CD4-positive, alpha-beta T cell (primary cell): ENCODE results near the gene OR1N2. TPM values are rescaled to one million over a fixed set of nuclear protein-coding genes. Genes with fewer than 3 reads are reported as not detected.

Source experiments
- ATAC-seq: fragments of 200-7000 bp; cut with Tn5 transposase; one replicate; pipeline ENCODE4 v1.10.0; 2022; ENCODE audit warnings: mild to moderate bottlenecking; ENCODE audit not compliant: poor library complexity
- CTCF ChIA-PET: fragments of 350-600 bp; sonication (Branson Sonifier 250); formaldehyde crosslinking; loops from one replicate; lab custom pipeline; 2021; ENCODE audit warnings: antibody characterized with exemption, inconsistent platforms; lab: Charles Lee
- POLR2A ChIA-PET: fragments of 350-600 bp; sonication (Branson Sonifier 250); formaldehyde crosslinking; loops from one replicate; lab custom pipeline; 2021; ENCODE audit warnings: antibody characterized with exemption, inconsistent platforms; lab: Charles Lee
- DNase-seq, 14 experiments: peaks; one replicate each; pipeline ENCODE4 v3.0.0-alpha.2; 2013 to 2020; ENCODE audit warnings: mixed read lengths in 2 of 14
- H3K27ac ChIP-seq, 2 donors: one replicate each; pipeline versions ENCODE4 v1.5.1 to v1.7.0; 2013; ENCODE audit warnings: low read length in 2 of 2, low read depth in 1 of 2, mild to moderate bottlenecking in 1 of 2
- H3K27me3 ChIP-seq, 2 experiments: 1 replicate in 1 of 2; 2 replicates in 1 of 2; pipeline versions ENCODE4 v1.6.1 to v1.7.0; 2013; ENCODE audit warnings: low read length in 2 of 2, control low read depth in 1 of 2, mild to moderate bottlenecking in 1 of 2, moderate library complexity in 1 of 2; ENCODE audit not compliant: insufficient read depth in 2 of 2, control insufficient read depth in 1 of 2
- H3K36me3 ChIP-seq: one replicate; pipeline ENCODE4 v1.6.1; 2013; ENCODE audit warnings: low read length, control low read depth; ENCODE audit not compliant: insufficient read depth
- H3K4me1 ChIP-seq: one replicate; pipeline ENCODE4 v1.6.1; 2013; ENCODE audit warnings: low read length, control low read depth; ENCODE audit not compliant: insufficient read depth
- H3K4me3 ChIP-seq: one replicate; pipeline ENCODE4 v1.5.1; 2013; ENCODE audit warnings: mild to moderate bottlenecking, low read length, moderate library complexity
- H3K9me3 ChIP-seq, 2 experiments: 1 replicate in 1 of 2; 2 replicates in 1 of 2; pipeline versions ENCODE4 v1.6.1 to v1.7.0; 2013; ENCODE audit warnings: low read length in 2 of 2, mild to moderate bottlenecking in 2 of 2, control low read depth in 1 of 2, moderate library complexity in 1 of 2; ENCODE audit not compliant: control insufficient read depth in 1 of 2, insufficient read depth in 1 of 2
- H3K27ac Mint-ChIP-seq: one replicate; pipeline ENCODE4 v1.8.0; 2020; ENCODE audit warnings: mixed read lengths
- H3K27me3 Mint-ChIP-seq: one replicate; pipeline ENCODE4 v1.8.0; 2021; ENCODE audit warnings: mixed read lengths
- H3K36me3 Mint-ChIP-seq: one replicate; pipeline ENCODE4 v1.8.0; 2021; ENCODE audit warnings: low read depth, mixed read lengths
- H3K4me1 Mint-ChIP-seq: one replicate; pipeline ENCODE4 v1.8.0; 2021; ENCODE audit warnings: low read depth, mixed read lengths
- H3K4me3 Mint-ChIP-seq: one replicate; pipeline ENCODE4 v1.8.0; 2020; ENCODE audit warnings: mild to moderate bottlenecking, mixed read lengths
- H3K9me3 Mint-ChIP-seq: one replicate; pipeline ENCODE4 v1.8.0; 2020; ENCODE audit warnings: mixed read lengths
- intact Hi-C, 2 experiments: fragments of 100-400 bp; cut with DNase I in 1 of 2; cut with micrococcal nuclease in 1 of 2; formaldehyde crosslinking; loops; one replicate each; pipeline versions ENCODE4 v1.15.1 to v1.9.0; 2023 to 2025; cut with DNase I, micrococcal nuclease
- total RNA-seq, 174 experiments: library from RNA in 2 of 174; stranded (reverse) in 2 of 174; gene quantifications; one replicate each; pipeline ENCODE4 v1.2.3 and lab custom pipeline; 2021 to 2026
- TF ChIP-seq, protein P1 (sequence below): fragments of 200-600 bp; IDR thresholded peaks from one replicate; pipeline ENCODE4 v1.8.0; 2022; ENCODE audit warnings: antibody characterized with exemption, mild to moderate bottlenecking

OR1N2 gene
- total RNA-seq, 2 experiments from 2014 or later = not detected

DNA sequence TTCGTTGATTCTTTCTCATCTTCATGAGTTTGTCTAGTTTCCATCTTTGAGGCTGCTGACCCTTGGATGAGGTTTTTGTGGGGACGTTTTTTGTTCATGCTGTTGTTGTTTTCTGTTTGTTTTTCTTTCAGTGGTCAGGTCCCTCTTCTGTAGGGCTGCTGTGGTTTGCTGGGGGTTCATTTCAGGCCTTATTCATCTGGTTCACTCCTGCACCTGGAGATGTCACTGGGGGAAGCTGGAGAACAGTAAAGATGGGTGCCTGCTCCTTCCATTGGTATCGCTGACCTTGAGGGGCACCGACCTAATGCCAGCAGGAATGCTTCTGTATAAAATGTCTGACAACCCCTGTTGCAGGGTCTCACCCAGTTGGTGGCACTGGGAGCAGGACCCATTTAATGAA is 8.5 kb downstream of the OR1N2 start:
- H3K27me3 ChIP-seq = peaks cover 0 to 2% of the 10 kb centered on the region in 2 experiments
- TF ChIP-seq, protein P1, sequence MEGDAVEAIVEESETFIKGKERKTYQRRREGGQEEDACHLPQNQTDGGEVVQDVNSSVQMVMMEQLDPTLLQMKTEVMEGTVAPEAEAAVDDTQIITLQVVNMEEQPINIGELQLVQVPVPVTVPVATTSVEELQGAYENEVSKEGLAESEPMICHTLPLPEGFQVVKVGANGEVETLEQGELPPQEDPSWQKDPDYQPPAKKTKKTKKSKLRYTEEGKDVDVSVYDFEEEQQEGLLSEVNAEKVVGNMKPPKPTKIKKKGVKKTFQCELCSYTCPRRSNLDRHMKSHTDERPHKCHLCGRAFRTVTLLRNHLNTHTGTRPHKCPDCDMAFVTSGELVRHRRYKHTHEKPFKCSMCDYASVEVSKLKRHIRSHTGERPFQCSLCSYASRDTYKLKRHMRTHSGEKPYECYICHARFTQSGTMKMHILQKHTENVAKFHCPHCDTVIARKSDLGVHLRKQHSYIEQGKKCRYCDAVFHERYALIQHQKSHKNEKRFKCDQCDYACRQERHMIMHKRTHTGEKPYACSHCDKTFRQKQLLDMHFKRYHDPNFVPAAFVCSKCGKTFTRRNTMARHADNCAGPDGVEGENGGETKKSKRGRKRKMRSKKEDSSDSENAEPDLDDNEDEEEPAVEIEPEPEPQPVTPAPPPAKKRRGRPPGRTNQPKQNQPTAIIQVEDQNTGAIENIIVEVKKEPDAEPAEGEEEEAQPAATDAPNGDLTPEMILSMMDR = no peak
- peaks cover 0 to 5% of the 10 kb centered on the region in 2 experiments for H3K9me3 ChIP-seq
- no peak overlapping the region for H3K27ac ChIP-seq
- Mint-ChIP-seq H3K27me3 (peaks cover 20% of the 10 kb centered on the region), H3K27ac (no peak overlapping the region), H3K9me3 (peaks cover 10% of the 10 kb centered on the region), H3K36me3 (no peaks in the 10 kb centered on the region), H3K4me1 (no peaks in the 10 kb centered on the region), H3K4me3 (no peak overlapping the region)
- DNase-seq (no peak), ATAC-seq (no peak)
- no peak overlapping the region for H3K4me3 ChIP-seq
- no peaks in the 10 kb centered on the region for H3K36me3 ChIP-seq
- intact Hi-C loops = no loop called here
- H3K4me1 ChIP-seq = no peaks in the 10 kb centered on the region
- CTCF ChIA-PET = no interaction called here
- POLR2A ChIA-PET = no interaction called here

GRCh38 chr9:122562134-122562760 is 9.3 kb downstream of the OR1N2 start:
- ChIA-PET POLR2A (no interaction called here), CTCF (no interaction called here)
- no peak overlapping the region for H3K27ac Mint-ChIP-seq
- Histone ChIP-seq H3K36me3 (no peaks in the 10 kb centered on the region), H3K27ac (no peak overlapping the region), H3K9me3 (peaks cover 0 to 5% of the 10 kb centered on the region in 2 experiments), H3K4me1 (no peaks in the 10 kb centered on the region), H3K4me3 (no peak overlapping the region), H3K27me3 (peaks cover 0 to 2% of the 10 kb centered on the region in 2 experiments)
- no peak overlapping the region for H3K4me3 Mint-ChIP-seq
- DNase-seq (no peak), ATAC-seq (no peak)
- intact Hi-C loops = no loop called here
- H3K27me3 Mint-ChIP-seq = peaks cover 20% of the 10 kb centered on the region
- H3K9me3 Mint-ChIP-seq = peaks cover 10% of the 10 kb centered on the region
- TF ChIP-seq, protein P1 = no peak
- H3K36me3 Mint-ChIP-seq = no peaks in the 10 kb centered on the region
- no peaks in the 10 kb centered on the region for H3K4me1 Mint-ChIP-seq

GRCh38 chr9:122567901-122568300 is 15.0 kb downstream of the OR1N2 start:
- H3K4me3 ChIP-seq = no peak overlapping the region
- intact Hi-C loops = no loop called here
- TF ChIP-seq, protein P1 = no peak
- ChIA-PET CTCF (no interaction called here), POLR2A (no interaction called here)
- DNase-seq (no peak), ATAC-seq (no peak)
- no peaks in the 10 kb centered on the region for H3K4me1 ChIP-seq
- Mint-ChIP-seq H3K27me3 (peaks cover 16% of the 10 kb centered on the region), H3K27ac (no peak overlapping the region), H3K4me1 (no peaks in the 10 kb centered on the region), H3K4me3 (no peak overlapping the region), H3K9me3 (peaks cover 2% of the 10 kb centered on the region), H3K36me3 (no peaks in the 10 kb centered on the region)
- H3K36me3 ChIP-seq = no peaks in the 10 kb centered on the region
- no peak overlapping the region for H3K27ac ChIP-seq
- no peaks in the 10 kb centered on the region for H3K9me3 ChIP-seq
- H3K27me3 ChIP-seq = no peaks in the 10 kb centered on the region
